ENCODE measurements around the gene DDX39B.

DNA sequence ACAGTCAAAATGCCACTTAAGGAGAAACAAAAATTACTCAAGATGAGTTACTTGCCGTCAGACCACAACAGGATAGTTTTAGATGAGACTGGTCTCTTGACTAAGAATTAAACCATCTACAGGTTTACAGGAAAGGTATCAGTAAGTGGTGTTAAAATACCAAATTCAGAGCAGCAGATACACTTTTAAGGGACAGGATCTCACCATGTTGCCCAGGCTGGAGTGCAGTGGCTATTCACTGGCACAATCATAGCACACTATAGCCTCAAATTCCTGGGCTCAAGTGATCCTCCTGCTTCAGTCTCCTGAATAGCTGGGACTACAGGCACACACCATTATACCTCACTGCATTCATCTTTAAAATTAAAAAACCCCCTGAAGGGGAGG is 8.4 kb downstream of the DDX39B start:
- TF ChIP-seq RAD21 (IDR thresholded peaks at IDR 0.05; ENCODE audit: low read length) (no peak), CTCF (conservative IDR thresholded peaks at IDR 0.05; ENCODE audit: low read depth, low read length) (no peak), POLR2A (IDR thresholded peaks at IDR 0.05; ENCODE audit: low read depth, low read length) (no peak), MAFK (IDR thresholded peaks at IDR 0.05; ENCODE audit: low read depth, low read length) (no peak), RCOR1 (IDR thresholded peaks at IDR 0.05; ENCODE audit: insufficient replicate concordance, low read length) (no peak), ELK1 (IDR thresholded peaks at IDR 0.05; ENCODE audit: borderline replicate concordance, low read depth, low read length) (no peak), FOS (IDR thresholded peaks at IDR 0.05; ENCODE audit: low read depth, low read length) (no peak), NFE2L2 (IDR thresholded peaks at IDR 0.05; ENCODE audit: low read depth, low read length) (no peak)
